ENCODE data around the gene KRT72. TPM values are rescaled to one million over a fixed set of nuclear protein-coding genes. Genes with fewer than 3 reads are reported as not detected.

Gene KRT72
- polyA plus RNA-seq, 1 donor from 2014 or later = not detected

- Histone ChIP-seq H3K9me3 (ENCODE audit: low read length) (no peaks in the 10 kb centered on the region), H3K4me2 (ENCODE audit: low read length) (no peak overlapping the region), H2AFZ (ENCODE audit: low read depth, low read length) (no peak overlapping the region), H3K36me3 (ENCODE audit: insufficient read depth, low read length) (no peaks in the 10 kb centered on the region), H3K9me2 (ENCODE audit: insufficient read depth, low read length) (no peaks in the 10 kb centered on the region), H3K9ac (ENCODE audit: low read length) (no peak overlapping the region), H3K27ac (ENCODE audit: low read length) (no peak overlapping the region), H3K4me3 (ENCODE audit: low read length) (no peak overlapping the region), H3K27me3 (ENCODE audit: insufficient read depth, low read depth, low read length) (no peaks in the 10 kb centered on the region), H3F3A (ENCODE audit: insufficient read depth, low read length, poor library complexity, severe bottlenecking) (no peaks in the 10 kb centered on the region), H4K20me1 (ENCODE audit: insufficient read depth) (no peaks in the 10 kb centered on the region), H3K79me2 (replicated peaks; ENCODE audit: insufficient read depth, low read length) (no peaks in the 10 kb centered on the region)
- TF ChIP-seq EZH2 (IDR thresholded peaks at IDR 0.05; ENCODE audit: borderline replicate concordance, insufficient read depth, low read length, poor library complexity, severe bottlenecking) (no peak), TAF1 (IDR thresholded peaks at IDR 0.05; ENCODE audit: low read depth) (no peak), SMC3 (conservative IDR thresholded peaks at IDR 0.05; ENCODE audit: poor library complexity) (no peak), RAD21 (conservative IDR thresholded peaks at IDR 0.05) (no peak), MXI1 (conservative IDR thresholded peaks at IDR 0.05; ENCODE audit: poor library complexity, severe bottlenecking) (no peak), EP300 (conservative IDR thresholded peaks at IDR 0.05; ENCODE audit: poor library complexity, severe bottlenecking) (no peak), POLR2AphosphoS5 (IDR thresholded peaks at IDR 0.05) (no peak)
- TF ChIP-seq, protein P1, sequence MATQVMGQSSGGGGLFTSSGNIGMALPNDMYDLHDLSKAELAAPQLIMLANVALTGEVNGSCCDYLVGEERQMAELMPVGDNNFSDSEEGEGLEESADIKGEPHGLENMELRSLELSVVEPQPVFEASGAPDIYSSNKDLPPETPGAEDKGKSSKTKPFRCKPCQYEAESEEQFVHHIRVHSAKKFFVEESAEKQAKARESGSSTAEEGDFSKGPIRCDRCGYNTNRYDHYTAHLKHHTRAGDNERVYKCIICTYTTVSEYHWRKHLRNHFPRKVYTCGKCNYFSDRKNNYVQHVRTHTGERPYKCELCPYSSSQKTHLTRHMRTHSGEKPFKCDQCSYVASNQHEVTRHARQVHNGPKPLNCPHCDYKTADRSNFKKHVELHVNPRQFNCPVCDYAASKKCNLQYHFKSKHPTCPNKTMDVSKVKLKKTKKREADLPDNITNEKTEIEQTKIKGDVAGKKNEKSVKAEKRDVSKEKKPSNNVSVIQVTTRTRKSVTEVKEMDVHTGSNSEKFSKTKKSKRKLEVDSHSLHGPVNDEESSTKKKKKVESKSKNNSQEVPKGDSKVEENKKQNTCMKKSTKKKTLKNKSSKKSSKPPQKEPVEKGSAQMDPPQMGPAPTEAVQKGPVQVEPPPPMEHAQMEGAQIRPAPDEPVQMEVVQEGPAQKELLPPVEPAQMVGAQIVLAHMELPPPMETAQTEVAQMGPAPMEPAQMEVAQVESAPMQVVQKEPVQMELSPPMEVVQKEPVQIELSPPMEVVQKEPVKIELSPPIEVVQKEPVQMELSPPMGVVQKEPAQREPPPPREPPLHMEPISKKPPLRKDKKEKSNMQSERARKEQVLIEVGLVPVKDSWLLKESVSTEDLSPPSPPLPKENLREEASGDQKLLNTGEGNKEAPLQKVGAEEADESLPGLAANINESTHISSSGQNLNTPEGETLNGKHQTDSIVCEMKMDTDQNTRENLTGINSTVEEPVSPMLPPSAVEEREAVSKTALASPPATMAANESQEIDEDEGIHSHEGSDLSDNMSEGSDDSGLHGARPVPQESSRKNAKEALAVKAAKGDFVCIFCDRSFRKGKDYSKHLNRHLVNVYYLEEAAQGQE (IDR thresholded peaks at IDR 0.05; ENCODE audit: borderline replicate concordance) = no peak
- TF ChIP-seq, protein P2, sequence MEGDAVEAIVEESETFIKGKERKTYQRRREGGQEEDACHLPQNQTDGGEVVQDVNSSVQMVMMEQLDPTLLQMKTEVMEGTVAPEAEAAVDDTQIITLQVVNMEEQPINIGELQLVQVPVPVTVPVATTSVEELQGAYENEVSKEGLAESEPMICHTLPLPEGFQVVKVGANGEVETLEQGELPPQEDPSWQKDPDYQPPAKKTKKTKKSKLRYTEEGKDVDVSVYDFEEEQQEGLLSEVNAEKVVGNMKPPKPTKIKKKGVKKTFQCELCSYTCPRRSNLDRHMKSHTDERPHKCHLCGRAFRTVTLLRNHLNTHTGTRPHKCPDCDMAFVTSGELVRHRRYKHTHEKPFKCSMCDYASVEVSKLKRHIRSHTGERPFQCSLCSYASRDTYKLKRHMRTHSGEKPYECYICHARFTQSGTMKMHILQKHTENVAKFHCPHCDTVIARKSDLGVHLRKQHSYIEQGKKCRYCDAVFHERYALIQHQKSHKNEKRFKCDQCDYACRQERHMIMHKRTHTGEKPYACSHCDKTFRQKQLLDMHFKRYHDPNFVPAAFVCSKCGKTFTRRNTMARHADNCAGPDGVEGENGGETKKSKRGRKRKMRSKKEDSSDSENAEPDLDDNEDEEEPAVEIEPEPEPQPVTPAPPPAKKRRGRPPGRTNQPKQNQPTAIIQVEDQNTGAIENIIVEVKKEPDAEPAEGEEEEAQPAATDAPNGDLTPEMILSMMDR (IDR thresholded peaks at IDR 0.05; ENCODE audit: poor library complexity, severe bottlenecking) = no peak
These were observed 58.4 kb downstream of the KRT72 start for GRCh38 chr12:52542785-52543318.

- Histone ChIP-seq H3F3A (ENCODE audit: insufficient read depth, low read length, poor library complexity, severe bottlenecking) (no peaks in the 10 kb centered on the region), H3K36me3 (ENCODE audit: insufficient read depth, low read length) (no peaks in the 10 kb centered on the region), H3K4me2 (ENCODE audit: low read length) (no peak overlapping the region), H3K9me3 (ENCODE audit: low read length) (no peaks in the 10 kb centered on the region), H3K27ac (ENCODE audit: low read length) (no peak overlapping the region), H3K9ac (ENCODE audit: low read length) (no peak overlapping the region), H4K20me1 (ENCODE audit: insufficient read depth) (no peaks in the 10 kb centered on the region), H3K79me2 (replicated peaks; ENCODE audit: insufficient read depth, low read length) (no peaks in the 10 kb centered on the region), H3K4me3 (ENCODE audit: low read length) (no peak overlapping the region), H3K9me2 (ENCODE audit: insufficient read depth, low read length) (no peaks in the 10 kb centered on the region), H3K27me3 (ENCODE audit: insufficient read depth, low read depth, low read length) (no peaks in the 10 kb centered on the region), H2AFZ (ENCODE audit: low read depth, low read length) (no peak overlapping the region)
- TF ChIP-seq POLR2AphosphoS5 (IDR thresholded peaks at IDR 0.05) = no peak
- TF ChIP-seq, protein P2 (IDR thresholded peaks at IDR 0.05; ENCODE audit: poor library complexity, severe bottlenecking) = no peak
- TF ChIP-seq, protein P1 (IDR thresholded peaks at IDR 0.05; ENCODE audit: borderline replicate concordance) = no peak
- no peak for TF ChIP-seq EZH2 (IDR thresholded peaks at IDR 0.05; ENCODE audit: borderline replicate concordance, insufficient read depth, low read length, poor library complexity, severe bottlenecking)
- TF ChIP-seq SMC3 (conservative IDR thresholded peaks at IDR 0.05; ENCODE audit: poor library complexity) = no peak
- no peak for TF ChIP-seq EP300 (conservative IDR thresholded peaks at IDR 0.05; ENCODE audit: poor library complexity, severe bottlenecking)
- TF ChIP-seq MXI1 (conservative IDR thresholded peaks at IDR 0.05; ENCODE audit: poor library complexity, severe bottlenecking) = no peak
- no peak for TF ChIP-seq TAF1 (IDR thresholded peaks at IDR 0.05; ENCODE audit: low read depth)
- TF ChIP-seq RAD21 (conservative IDR thresholded peaks at IDR 0.05) = no peak
These were observed 59.1 kb downstream of the KRT72 start for GRCh38 chr12:52542157-52542556.
